HepG2 (cell line): ENCODE data around the gene CDC42EP4. TPM values are rescaled to one million over a fixed set of nuclear protein-coding genes. Genes with fewer than 3 reads are reported as not detected.

Experiments
- BRD4 ChIP-seq: sonication (generic); formaldehyde crosslinking; IDR thresholded peaks from 2 replicates; pipeline ENCODE4 v1.4.0; 2020; ENCODE audit warnings: missing genetic modification reagents
- CENPBD1 ChIP-seq: sonication (generic); formaldehyde crosslinking; IDR thresholded peaks from 2 replicates; pipeline ENCODE4 v1.8.0; 2022; ENCODE audit warnings: missing genetic modification reagents, low read depth, mild to moderate bottlenecking, borderline replicate concordance
- HHEX ChIP-seq: IDR thresholded peaks from 2 replicates; pipeline ENCODE4 v1.6.1; 2016; ENCODE audit warnings: control low read depth
- IRF2 ChIP-seq: IDR thresholded peaks from 2 replicates; pipeline ENCODE4 v1.6.1; 2018; ENCODE audit warnings: missing genetic modification reagents, missing compliant biosample characterization
- RCOR2 ChIP-seq: IDR thresholded peaks from 2 replicates; pipeline ENCODE4 v1.6.1; 2016; ENCODE audit warnings: missing biosample characterization, missing genetic modification reagents
- RXRB ChIP-seq: IDR thresholded peaks from 2 replicates; pipeline ENCODE4 v1.6.1; 2016; ENCODE audit warnings: borderline replicate concordance, missing genetic modification reagents, missing compliant biosample characterization
- SMAD3 ChIP-seq: sonication (generic); formaldehyde crosslinking; IDR thresholded peaks from 2 replicates; pipeline ENCODE4 v1.4.0; 2020; ENCODE audit warnings: missing genetic modification reagents
- SMC3 ChIP-seq: IDR thresholded peaks from 2 replicates; pipeline ENCODE4 v1.6.1; 2011; ENCODE audit warnings: low read length, improper control_type of control experiment
- THAP7 ChIP-seq: sonication (generic); formaldehyde crosslinking; IDR thresholded peaks from 2 replicates; pipeline ENCODE4 v1.8.1; 2023; ENCODE audit warnings: mild to moderate bottlenecking, missing genetic modification reagents
- TRIM22 ChIP-seq: fragments of 450-650 bp; IDR thresholded peaks from 2 replicates; pipeline ENCODE4 v1.6.1; 2017
- ZBTB20 ChIP-seq: sonication (generic); formaldehyde crosslinking; IDR thresholded peaks from 2 replicates; pipeline ENCODE4 v1.8.1; 2023; ENCODE audit warnings: missing genetic modification reagents, low read depth, mild to moderate bottlenecking, borderline replicate concordance
- ZBTB3 ChIP-seq: sonication (generic); formaldehyde crosslinking; IDR thresholded peaks from 2 replicates; pipeline ENCODE4 v1.4.0; 2020; ENCODE audit warnings: low read depth, mild to moderate bottlenecking, moderate library complexity, missing genetic modification reagents, borderline replicate concordance
- ZNF275 ChIP-seq: sonication (generic); formaldehyde crosslinking; IDR thresholded peaks from 2 replicates; pipeline ENCODE4 v1.8.0; 2022; ENCODE audit warnings: missing genetic modification reagents, mild to moderate bottlenecking, inconsistent platforms, borderline replicate concordance
- ZNF329 ChIP-seq: sonication (generic); formaldehyde crosslinking; IDR thresholded peaks from 2 replicates; pipeline ENCODE4 v1.9.0; 2021; ENCODE audit warnings: low read depth, mild to moderate bottlenecking, missing genetic modification reagents
- ZNF383 ChIP-seq: sonication (generic); formaldehyde crosslinking; IDR thresholded peaks from 2 replicates; pipeline ENCODE4 v1.4.0; 2020; ENCODE audit warnings: missing genetic modification reagents, mild to moderate bottlenecking, borderline replicate concordance
- ZNF468 ChIP-seq: sonication (generic); formaldehyde crosslinking; IDR thresholded peaks from 2 replicates; pipeline ENCODE4 v1.8.0; 2022; ENCODE audit warnings: mild to moderate bottlenecking, moderate library complexity, missing genetic modification reagents
- ZNF605 ChIP-seq: sonication (generic); formaldehyde crosslinking; IDR thresholded peaks from 2 replicates; pipeline ENCODE4 v1.8.0; 2022; ENCODE audit warnings: mild to moderate bottlenecking, missing genetic modification reagents
- ZNF607 ChIP-seq: sonication (generic); formaldehyde crosslinking; IDR thresholded peaks from 2 replicates; pipeline ENCODE4 v1.5.1; 2020; ENCODE audit warnings: missing genetic modification reagents, mild to moderate bottlenecking, borderline replicate concordance
- ZNF644 ChIP-seq: IDR thresholded peaks from 2 replicates; pipeline ENCODE4 v1.6.1; 2016; ENCODE audit warnings: low read depth
- ZNF652 ChIP-seq: IDR thresholded peaks from 2 replicates; pipeline ENCODE4 v1.6.1; 2016; ENCODE audit warnings: low read depth, borderline replicate concordance
- ZNF75D ChIP-seq: sonication (generic); formaldehyde crosslinking; IDR thresholded peaks from 2 replicates; pipeline ENCODE4 v1.8.1; 2023; ENCODE audit warnings: missing genetic modification reagents, mild to moderate bottlenecking, borderline replicate concordance
- polyA plus RNA-seq, 8 experiments: library from polyadenylated mRNA; depleted of rRNA in 3 of 8; stranded (reverse) in 7 of 8; unstranded in 1 of 8; fragments of >200 nt; fragmentation: Illumina TruSeq in 4 of 8; extraction: Trizol in 4 of 8; gene quantifications; 2 replicates each; pipeline versions ENCODE4 v1.2.1 to v1.2.3, GENCODE V29; 2011 to 2016; ENCODE audit warnings: low read depth in 4 of 8, missing spikeins in 1 of 8, mixed read lengths in 1 of 8; ENCODE audit not compliant: insufficient read depth in 1 of 8
- total RNA-seq, 5 experiments: library from RNA; depleted of rRNA; stranded (reverse); fragments of >200 nt; fragmentation: Illumina TruSeq; extraction: Trizol; gene quantifications; 2 replicates each; pipeline ENCODE4 v1.2.3, GENCODE V29; 2016; ENCODE audit warnings: low read depth in 1 of 5

Gene CDC42EP4
- total and polyA plus RNA-seq, 2 of the 13 experiments (the other 11 are each of a cell fraction or from before 2014, with no cell fraction given), result 19.0 to 54.0 TPM

GRCh38 chr17:73309727-73310596, 1.8 kb downstream of the CDC42EP4 start (continued):
- TF ChIP-seq RXRB (CRISPR knock-in tag), result no peak
- TF ChIP-seq HHEX, result no peak
- no peak for TF ChIP-seq ZBTB20
- TF ChIP-seq ZNF644, result no peak
- TF ChIP-seq ZNF652 (CRISPR knock-in tag), result no peak
- TF ChIP-seq SMC3, result no peak
- no peak for TF ChIP-seq ZNF607 (CRISPR knock-in tag)
- 0 out of 2 replicates have a peak, but pooled peaks have one; percentile 13 for TF ChIP-seq ZNF383 (CRISPR knock-in tag)
- 0 out of 2 replicates have a peak, but pooled peaks have one; percentile 39 for TF ChIP-seq CENPBD1 (CRISPR knock-in tag)
- TF ChIP-seq ZNF275 (CRISPR knock-in tag), result no peak
- TF ChIP-seq ZBTB3 (CRISPR knock-in tag), result peak; percentile 43; the same call in 1 of the 2 replicates
- no peak for TF ChIP-seq ZNF468
- 0 out of 2 replicates have a peak, but pooled peaks have one; percentile 27 for TF ChIP-seq ZNF329 (CRISPR knock-in tag)
- no peak for TF ChIP-seq IRF2
- no peak for TF ChIP-seq ZNF75D
- TF ChIP-seq RCOR2 (CRISPR knock-in tag), result no peak
- TF ChIP-seq SMAD3 (CRISPR knock-in tag), result no peak
- no peak for TF ChIP-seq BRD4 (CRISPR knock-in tag)
- no peak for TF ChIP-seq ZNF605 (CRISPR knock-in tag)
- TF ChIP-seq THAP7, result 0 out of 2 replicates have a peak, but pooled peaks have one; percentile 16
- no peak for TF ChIP-seq TRIM22
- TF ChIP-seq, all 625 proteins: peak for 43
